Measurements from ENCODE around the gene ZFR2. TPM values are rescaled to one million over a fixed set of nuclear protein-coding genes. Genes with fewer than 3 reads are reported as not detected.

Gene ZFR2
- total and polyA plus RNA-seq, 4 donors, result not detected

DNA sequence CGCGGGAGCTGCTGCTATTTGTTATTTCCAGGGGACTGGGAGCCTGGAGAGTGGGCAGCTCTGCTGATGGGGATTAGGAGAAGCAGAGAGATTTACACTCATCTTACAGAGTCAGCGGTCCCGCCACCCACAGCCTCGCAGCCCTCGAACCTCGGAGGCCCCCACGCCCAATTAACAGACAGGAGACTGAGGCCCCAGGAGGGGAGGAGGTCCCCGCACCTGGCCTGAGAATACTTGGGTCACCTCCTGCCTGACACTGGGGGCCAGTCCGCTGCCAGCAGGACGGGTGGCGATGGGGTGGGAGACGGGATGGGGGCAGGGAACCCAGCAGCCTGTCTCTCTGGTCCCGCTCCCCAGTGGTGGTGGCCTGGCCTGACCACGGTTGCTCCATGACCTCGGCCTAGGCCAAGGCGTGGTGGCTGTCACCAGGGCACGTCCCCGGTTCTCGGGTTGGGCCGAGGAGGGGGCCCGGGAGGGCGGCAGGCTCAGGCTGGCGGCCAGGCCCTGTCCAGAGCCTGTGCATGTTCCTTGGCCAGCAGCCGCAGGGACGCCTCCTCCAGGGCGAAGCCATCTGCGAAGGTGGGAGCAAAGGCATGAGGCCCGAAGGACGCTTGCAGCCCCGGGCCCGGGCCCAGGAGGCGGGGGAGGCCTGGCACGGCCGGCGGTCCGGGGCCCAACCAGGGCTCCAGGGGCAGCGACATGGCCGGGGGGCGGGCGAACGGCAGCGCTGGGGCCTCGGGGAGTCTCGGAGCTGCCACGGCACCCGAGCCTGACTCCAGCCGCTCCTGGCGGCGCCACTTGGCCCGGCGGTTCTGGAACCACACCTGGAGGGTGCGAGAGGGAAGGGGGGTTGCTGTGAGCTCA is 98.5 kb downstream of the ZFR2 start:
- no peak overlapping the region for H3K4me3 ChIP-seq (ENCODE audit: low read depth in 1 of 3, low read length in 3 of 3)
- TF ChIP-seq FOXA1 (IDR thresholded peaks at IDR 0.05) (no peak), NR2F2 (IDR thresholded peaks at IDR 0.05) (no peak), RAD21 (IDR thresholded peaks at IDR 0.05) (no peak), JUND (IDR thresholded peaks at IDR 0.05) (no peak)
- TF ChIP-seq, protein P1, sequence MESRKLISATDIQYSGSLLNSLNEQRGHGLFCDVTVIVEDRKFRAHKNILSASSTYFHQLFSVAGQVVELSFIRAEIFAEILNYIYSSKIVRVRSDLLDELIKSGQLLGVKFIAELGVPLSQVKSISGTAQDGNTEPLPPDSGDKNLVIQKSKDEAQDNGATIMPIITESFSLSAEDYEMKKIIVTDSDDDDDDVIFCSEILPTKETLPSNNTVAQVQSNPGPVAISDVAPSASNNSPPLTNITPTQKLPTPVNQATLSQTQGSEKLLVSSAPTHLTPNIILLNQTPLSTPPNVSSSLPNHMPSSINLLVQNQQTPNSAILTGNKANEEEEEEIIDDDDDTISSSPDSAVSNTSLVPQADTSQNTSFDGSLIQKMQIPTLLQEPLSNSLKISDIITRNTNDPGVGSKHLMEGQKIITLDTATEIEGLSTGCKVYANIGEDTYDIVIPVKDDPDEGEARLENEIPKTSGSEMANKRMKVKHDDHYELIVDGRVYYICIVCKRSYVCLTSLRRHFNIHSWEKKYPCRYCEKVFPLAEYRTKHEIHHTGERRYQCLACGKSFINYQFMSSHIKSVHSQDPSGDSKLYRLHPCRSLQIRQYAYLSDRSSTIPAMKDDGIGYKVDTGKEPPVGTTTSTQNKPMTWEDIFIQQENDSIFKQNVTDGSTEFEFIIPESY (IDR thresholded peaks at IDR 0.05), result no peak
- TF ChIP-seq, protein P2, sequence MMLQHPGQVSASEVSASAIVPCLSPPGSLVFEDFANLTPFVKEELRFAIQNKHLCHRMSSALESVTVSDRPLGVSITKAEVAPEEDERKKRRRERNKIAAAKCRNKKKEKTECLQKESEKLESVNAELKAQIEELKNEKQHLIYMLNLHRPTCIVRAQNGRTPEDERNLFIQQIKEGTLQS (IDR thresholded peaks at IDR 0.05), result no peak
- TF ChIP-seq, protein P3, sequence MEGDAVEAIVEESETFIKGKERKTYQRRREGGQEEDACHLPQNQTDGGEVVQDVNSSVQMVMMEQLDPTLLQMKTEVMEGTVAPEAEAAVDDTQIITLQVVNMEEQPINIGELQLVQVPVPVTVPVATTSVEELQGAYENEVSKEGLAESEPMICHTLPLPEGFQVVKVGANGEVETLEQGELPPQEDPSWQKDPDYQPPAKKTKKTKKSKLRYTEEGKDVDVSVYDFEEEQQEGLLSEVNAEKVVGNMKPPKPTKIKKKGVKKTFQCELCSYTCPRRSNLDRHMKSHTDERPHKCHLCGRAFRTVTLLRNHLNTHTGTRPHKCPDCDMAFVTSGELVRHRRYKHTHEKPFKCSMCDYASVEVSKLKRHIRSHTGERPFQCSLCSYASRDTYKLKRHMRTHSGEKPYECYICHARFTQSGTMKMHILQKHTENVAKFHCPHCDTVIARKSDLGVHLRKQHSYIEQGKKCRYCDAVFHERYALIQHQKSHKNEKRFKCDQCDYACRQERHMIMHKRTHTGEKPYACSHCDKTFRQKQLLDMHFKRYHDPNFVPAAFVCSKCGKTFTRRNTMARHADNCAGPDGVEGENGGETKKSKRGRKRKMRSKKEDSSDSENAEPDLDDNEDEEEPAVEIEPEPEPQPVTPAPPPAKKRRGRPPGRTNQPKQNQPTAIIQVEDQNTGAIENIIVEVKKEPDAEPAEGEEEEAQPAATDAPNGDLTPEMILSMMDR (IDR thresholded peaks at IDR 0.05; ENCODE audit: low read depth, low read length, missing input control), result no peak
- no peak for DNase-seq (ENCODE audit: low spot score)
- H3K4me1 ChIP-seq (ENCODE audit: control insufficient read depth in 4 of 4, insufficient read depth in 4 of 4, low read length in 3 of 4), result no peaks in the 10 kb centered on the region
- no peaks in the 10 kb centered on the region for H3K9me3 ChIP-seq (ENCODE audit: control insufficient read depth in 4 of 4, low read length in 3 of 4)
- 82% methylated on average over 53 of the region's 53 CpGs for WGBS
- no peak overlapping the region for H3K27ac ChIP-seq (ENCODE audit: low read depth in 1 of 2, low read length in 2 of 2)
- H3K9ac ChIP-seq (ENCODE audit: low read depth in 1 of 2, low read length in 2 of 2), result no peak overlapping the region
- no peaks in the 10 kb centered on the region for H3K27me3 ChIP-seq (ENCODE audit: control insufficient read depth in 4 of 4, insufficient read depth in 4 of 4, low read length in 3 of 4)
- peaks cover 3 to 30% (median 7%) of the 10 kb centered on the region in 4 donors for H3K36me3 ChIP-seq (ENCODE audit: control insufficient read depth in 4 of 4, insufficient read depth in 3 of 4, low read depth in 1 of 4, low read length in 3 of 4)

DNA sequence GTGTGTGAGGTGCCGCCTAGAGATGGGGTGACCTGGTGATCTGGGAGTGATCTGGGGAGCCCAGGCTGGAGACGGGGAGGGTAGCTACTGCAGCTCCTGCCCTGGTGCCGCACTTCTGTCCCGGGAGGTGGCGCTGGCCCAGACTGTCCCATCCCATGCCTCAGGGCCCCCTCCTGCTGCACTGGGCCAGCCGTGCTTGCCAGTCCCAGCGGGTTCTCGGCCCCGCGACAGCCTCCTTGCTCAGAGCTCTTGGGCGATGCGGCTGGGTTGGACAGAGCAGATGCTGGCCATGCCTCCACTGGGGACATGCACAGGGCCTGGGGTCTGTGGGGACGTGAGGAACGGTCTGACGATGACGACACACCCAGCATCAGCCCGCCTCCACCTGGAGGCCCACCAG is 99.3 kb downstream of the ZFR2 start:
- no peak overlapping the region for H3K27ac ChIP-seq (ENCODE audit: low read depth in 1 of 2, low read length in 2 of 2)
- H3K36me3 ChIP-seq (ENCODE audit: control insufficient read depth in 4 of 4, insufficient read depth in 3 of 4, low read depth in 1 of 4, low read length in 3 of 4), result peaks cover 3 to 34% (median 7%) of the 10 kb centered on the region in 4 donors
- no peaks in the 10 kb centered on the region for H3K9me3 ChIP-seq (ENCODE audit: control insufficient read depth in 4 of 4, low read length in 3 of 4)
- TF ChIP-seq FOXA2 (IDR thresholded peaks at IDR 0.05), result no peak
- no peak for TF ChIP-seq FOXA1 (IDR thresholded peaks at IDR 0.05)
- TF ChIP-seq, protein P1 (IDR thresholded peaks at IDR 0.05), result no peak
- TF ChIP-seq, protein P4, sequence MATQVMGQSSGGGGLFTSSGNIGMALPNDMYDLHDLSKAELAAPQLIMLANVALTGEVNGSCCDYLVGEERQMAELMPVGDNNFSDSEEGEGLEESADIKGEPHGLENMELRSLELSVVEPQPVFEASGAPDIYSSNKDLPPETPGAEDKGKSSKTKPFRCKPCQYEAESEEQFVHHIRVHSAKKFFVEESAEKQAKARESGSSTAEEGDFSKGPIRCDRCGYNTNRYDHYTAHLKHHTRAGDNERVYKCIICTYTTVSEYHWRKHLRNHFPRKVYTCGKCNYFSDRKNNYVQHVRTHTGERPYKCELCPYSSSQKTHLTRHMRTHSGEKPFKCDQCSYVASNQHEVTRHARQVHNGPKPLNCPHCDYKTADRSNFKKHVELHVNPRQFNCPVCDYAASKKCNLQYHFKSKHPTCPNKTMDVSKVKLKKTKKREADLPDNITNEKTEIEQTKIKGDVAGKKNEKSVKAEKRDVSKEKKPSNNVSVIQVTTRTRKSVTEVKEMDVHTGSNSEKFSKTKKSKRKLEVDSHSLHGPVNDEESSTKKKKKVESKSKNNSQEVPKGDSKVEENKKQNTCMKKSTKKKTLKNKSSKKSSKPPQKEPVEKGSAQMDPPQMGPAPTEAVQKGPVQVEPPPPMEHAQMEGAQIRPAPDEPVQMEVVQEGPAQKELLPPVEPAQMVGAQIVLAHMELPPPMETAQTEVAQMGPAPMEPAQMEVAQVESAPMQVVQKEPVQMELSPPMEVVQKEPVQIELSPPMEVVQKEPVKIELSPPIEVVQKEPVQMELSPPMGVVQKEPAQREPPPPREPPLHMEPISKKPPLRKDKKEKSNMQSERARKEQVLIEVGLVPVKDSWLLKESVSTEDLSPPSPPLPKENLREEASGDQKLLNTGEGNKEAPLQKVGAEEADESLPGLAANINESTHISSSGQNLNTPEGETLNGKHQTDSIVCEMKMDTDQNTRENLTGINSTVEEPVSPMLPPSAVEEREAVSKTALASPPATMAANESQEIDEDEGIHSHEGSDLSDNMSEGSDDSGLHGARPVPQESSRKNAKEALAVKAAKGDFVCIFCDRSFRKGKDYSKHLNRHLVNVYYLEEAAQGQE (IDR thresholded peaks at IDR 0.05), result no peak
- TF ChIP-seq, protein P3 (IDR thresholded peaks at IDR 0.05; ENCODE audit: low read depth, low read length, missing input control), result no peak
- TF ChIP-seq SP1 (IDR thresholded peaks at IDR 0.05), result no peak
- no peak for TF ChIP-seq TAF1 (conservative IDR thresholded peaks at IDR 0.05)
- TF ChIP-seq, protein P2 (IDR thresholded peaks at IDR 0.05), result no peak
- no peak for TF ChIP-seq YY1 (IDR thresholded peaks at IDR 0.05)
- H3K27me3 ChIP-seq (ENCODE audit: control insufficient read depth in 4 of 4, insufficient read depth in 4 of 4, low read length in 3 of 4), result no peaks in the 10 kb centered on the region
- no peaks in the 10 kb centered on the region for H3K4me1 ChIP-seq (ENCODE audit: control insufficient read depth in 4 of 4, insufficient read depth in 4 of 4, low read length in 3 of 4)
- no peak for DNase-seq (ENCODE audit: low spot score)
- 89% methylated on average over 17 of the region's 17 CpGs for WGBS
- H3K9ac ChIP-seq (ENCODE audit: low read depth in 1 of 2, low read length in 2 of 2), result no peak overlapping the region
- H3K4me3 ChIP-seq (ENCODE audit: low read depth in 1 of 3, low read length in 3 of 3), result no peak overlapping the region
